B cell (primary cell): ENCODE data around the gene SPATA17. TPM values are rescaled to one million over a fixed set of nuclear protein-coding genes. Genes with fewer than 3 reads are reported as not detected.

Experiments
- ATAC-seq: fragments of 200-7000 bp; cut with Tn5 transposase; one replicate; pipeline ENCODE4 v1.10.0; 2021; ENCODE audit warnings: low read depth, mild to moderate bottlenecking, moderate number of reproducible peaks, moderate library complexity
- CTCF ChIA-PET: fragments of 350-600 bp; sonication (Branson Sonifier 250); formaldehyde crosslinking; loops from one replicate; lab custom pipeline; 2021; ENCODE audit warnings: antibody characterized with exemption, inconsistent platforms; lab: Charles Lee
- POLR2A ChIA-PET: fragments of 350-600 bp; sonication (Branson Sonifier 250); formaldehyde crosslinking; loops from one replicate; lab custom pipeline; 2021; ENCODE audit warnings: antibody characterized with exemption; lab: Charles Lee
- DNase-seq: peaks from one replicate; pipeline ENCODE4 v3.0.0; 2013
- H2AFZ ChIP-seq: 2 replicates; pipeline ENCODE4 v1.6.1; 2012; ENCODE audit warnings: mild to moderate bottlenecking, low read depth, low read length; ENCODE audit not compliant: insufficient read depth, poor library complexity, severe bottlenecking
- H3K27ac ChIP-seq, 2 donors: 1 replicate in 1 of 2; 2 replicates in 1 of 2; pipeline ENCODE4 v1.5.1; 2012 to 2013; ENCODE audit warnings: low read length in 2 of 2, mild to moderate bottlenecking in 2 of 2, moderate library complexity in 1 of 2
- H3K27me3 ChIP-seq, 4 experiments: fragments of 200-600 bp in 1 of 4; sonication (generic) in 1 of 4; replicated peaks in 1 of 4; 1 replicate in 2 of 4; 2 replicates in 2 of 4; pipeline versions ENCODE4 v1.6.1 to v1.7.0; 2013 to 2016; ENCODE audit warnings: low read length in 3 of 4, mild to moderate bottlenecking in 2 of 4, mixed read lengths in 1 of 4, moderate library complexity in 1 of 4; ENCODE audit not compliant: insufficient read depth in 4 of 4, control insufficient read depth in 3 of 4; ENCODE audit errors: control extremely low read depth in 1 of 4
- H3K36me3 ChIP-seq, 2 experiments: replicated peaks in 1 of 2; 1 replicate in 1 of 2; 2 replicates in 1 of 2; pipeline versions ENCODE4 v1.6.1 to v1.7.1; 2013; ENCODE audit warnings: low read length in 1 of 2; ENCODE audit not compliant: insufficient read depth in 2 of 2, control insufficient read depth in 1 of 2; ENCODE audit errors: control extremely low read depth in 1 of 2, extremely low read depth in 1 of 2
- H3K4me1 ChIP-seq, 2 donors: fragments of 200-600 bp in 1 of 2; sonication (generic) in 1 of 2; 1 replicate in 1 of 2; 2 replicates in 1 of 2; pipeline versions ENCODE4 v1.5.1 to v1.6.1; 2013 to 2017; ENCODE audit warnings: low read length in 2 of 2; ENCODE audit not compliant: control insufficient read depth in 2 of 2, insufficient read depth in 2 of 2
- H3K4me2 ChIP-seq: replicated peaks from 2 replicates; pipeline ENCODE3; 2012; ENCODE audit warnings: mild to moderate bottlenecking, low read depth, low read length; ENCODE audit not compliant: poor library complexity, severe bottlenecking
- H3K4me3 ChIP-seq, 5 experiments: fragments of 200-600 bp in 1 of 5; sonication (generic) in 1 of 5; 1 replicate in 3 of 5; 2 replicates in 2 of 5; pipeline versions ENCODE4 v1.5.1 to v1.7.0; 2011 to 2016; ENCODE audit warnings: low read length in 4 of 5, mild to moderate bottlenecking in 4 of 5, low read depth in 2 of 5, control low read depth in 1 of 5, moderate library complexity in 1 of 5; ENCODE audit not compliant: insufficient read depth in 1 of 5; ENCODE audit errors: control extremely low read depth in 1 of 5, extremely low read depth in 1 of 5
- H3K79me2 ChIP-seq: fragments of 200-600 bp; sonication (generic); one replicate; pipeline ENCODE4 v1.6.0; 2016; ENCODE audit warnings: low read length; ENCODE audit not compliant: control insufficient read depth, insufficient read depth
- H3K9ac ChIP-seq: fragments of 200-600 bp; sonication (generic); 2 replicates; pipeline ENCODE4 v1.6.1; 2017; ENCODE audit warnings: mild to moderate bottlenecking, low read length, moderate library complexity
- H3K9me3 ChIP-seq, 3 donors: one replicate each; pipeline versions ENCODE4 v1.6.1 to v1.7.1; 2013; ENCODE audit warnings: low read length in 2 of 3; ENCODE audit not compliant: control insufficient read depth in 2 of 3, insufficient read depth in 1 of 3; ENCODE audit errors: control extremely low read depth in 1 of 3
- H4K20me1 ChIP-seq: 2 replicates; pipeline ENCODE4 v1.6.0; 2012; ENCODE audit warnings: mild to moderate bottlenecking, low read length; ENCODE audit not compliant: insufficient read depth, control insufficient read depth, poor library complexity, severe bottlenecking
- H3K27ac Mint-ChIP-seq: one replicate; pipeline ENCODE4 v1.8.0; 2021; ENCODE audit warnings: mixed read lengths
- H3K27me3 Mint-ChIP-seq: one replicate; pipeline ENCODE4 v1.8.0; 2021; ENCODE audit warnings: mixed read lengths
- H3K4me1 Mint-ChIP-seq: one replicate; pipeline ENCODE4 v1.8.0; 2021; ENCODE audit warnings: mixed read lengths
- H3K4me3 Mint-ChIP-seq: one replicate; pipeline ENCODE4 v1.8.0; 2021; ENCODE audit warnings: mixed read lengths
- H3K9me3 Mint-ChIP-seq: one replicate; pipeline ENCODE4 v1.8.0; 2022; ENCODE audit warnings: mixed read lengths; ENCODE audit not compliant: insufficient read depth
- CTCF ChIP-seq: fragments of 200-600 bp; IDR thresholded peaks from one replicate; pipeline ENCODE4 v1.8.0; 2022; ENCODE audit warnings: antibody characterized with exemption, mild to moderate bottlenecking
- EZH2 ChIP-seq: IDR thresholded peaks from 2 replicates; pipeline ENCODE4 v1.6.1; 2012; ENCODE audit warnings: borderline replicate concordance, low read depth, mild to moderate bottlenecking, moderate library complexity, low read length; ENCODE audit not compliant: insufficient read depth, poor library complexity, severe bottlenecking
- WGBS: methylation state at CpG from one replicate; pipeline ENCODE4 v1.1.5; 2013; ENCODE audit warnings: missing lambda C conversion rate; ENCODE audit not compliant: insufficient coverage; 5-methylcytosine and 5-hydroxymethylcytosine counted together
- intact Hi-C: fragments of 100-400 bp; cut with micrococcal nuclease; formaldehyde crosslinking; loops from one replicate; pipeline ENCODE4 v1.10.0; 2022
- polyA plus RNA-seq: library from polyadenylated mRNA; depleted of rRNA; stranded (reverse); fragments of >200 nt; gene quantifications from 2 replicates; pipeline ENCODE4 v1.2.3, GENCODE V29; 2012
- total RNA-seq, 2 donors: library from RNA; stranded (reverse); fragments of 120-200 nt in 1 of 2; gene quantifications; 1 replicate in 1 of 2; 2 replicates in 1 of 2; pipeline versions ENCODE4 v1.2.3 to v1.2.4, GENCODE V29; 2013 to 2022

SPATA17 gene
- total and polyA plus RNA-seq, 2 donors (not counting 1 experiment from before 2014, with no cell fraction given) = not detected

GRCh38 chr1:217626321-217626720 is 4.8 kb upstream of the SPATA17 start:
- Histone ChIP-seq H3K27me3 (no peaks in the 10 kb centered on the region), H3K9ac (no peak overlapping the region), H3K36me3 (no peaks in the 10 kb centered on the region), H3K27ac (no peak overlapping the region), H2AFZ (no peak overlapping the region), H3K4me1 (peaks cover 9 to 13% of the 10 kb centered on the region in 2 donors), H3K9me3 (no peaks in the 10 kb centered on the region), H3K4me3 (no peak overlapping the region), H3K4me2 (no peak overlapping the region), H3K79me2 (peaks cover 77% of the 10 kb centered on the region), H4K20me1 (no peaks in the 10 kb centered on the region)
- ATAC-seq = no peak
- ChIA-PET POLR2A (no interaction called here), CTCF (no interaction called here)
- H3K27me3 Mint-ChIP-seq = no peaks in the 10 kb centered on the region
- no peak overlapping the region for H3K4me3 Mint-ChIP-seq
- intact Hi-C loops = no loop called here
- H3K9me3 Mint-ChIP-seq = no peaks in the 10 kb centered on the region
- no peak for DNase-seq
- TF ChIP-seq CTCF = no peak
- no peak for TF ChIP-seq EZH2
- H3K27ac Mint-ChIP-seq = no peak overlapping the region
- no CpG with 5 or more reads among the region's 2 CpGs for WGBS
- peaks cover 39% of the 10 kb centered on the region for H3K4me1 Mint-ChIP-seq

- Mint-ChIP-seq H3K4me1 (peaks cover 36% of the 10 kb centered on the region), H3K27ac (no peak overlapping the region), H3K27me3 (no peaks in the 10 kb centered on the region), H3K4me3 (no peak overlapping the region), H3K9me3 (no peaks in the 10 kb centered on the region)
- Histone ChIP-seq H3K27ac (no peak overlapping the region), H4K20me1 (no peaks in the 10 kb centered on the region), H3K79me2 (peaks cover 72% of the 10 kb centered on the region), H3K4me1 (peaks cover 14 to 17% of the 10 kb centered on the region in 2 donors), H3K9me3 (no peaks in the 10 kb centered on the region), H3K4me2 (no peak overlapping the region), H3K27me3 (no peaks in the 10 kb centered on the region), H3K9ac (no peak overlapping the region), H3K36me3 (no peaks in the 10 kb centered on the region), H2AFZ (no peak overlapping the region), H3K4me3 (no peak overlapping the region)
- intact Hi-C loops = no loop called here
- DNase-seq (no peak), ATAC-seq (no peak)
- no CpG with 5 or more reads among the region's 3 CpGs for WGBS
- ChIA-PET POLR2A (no interaction called here), CTCF (no interaction called here)
- TF ChIP-seq CTCF = no peak
Measured at GRCh38 chr1:217627431-217627830, 3.7 kb upstream of the SPATA17 start.
